ENCODE data around the gene TAF7L.

Gene TAF7L

DNA sequence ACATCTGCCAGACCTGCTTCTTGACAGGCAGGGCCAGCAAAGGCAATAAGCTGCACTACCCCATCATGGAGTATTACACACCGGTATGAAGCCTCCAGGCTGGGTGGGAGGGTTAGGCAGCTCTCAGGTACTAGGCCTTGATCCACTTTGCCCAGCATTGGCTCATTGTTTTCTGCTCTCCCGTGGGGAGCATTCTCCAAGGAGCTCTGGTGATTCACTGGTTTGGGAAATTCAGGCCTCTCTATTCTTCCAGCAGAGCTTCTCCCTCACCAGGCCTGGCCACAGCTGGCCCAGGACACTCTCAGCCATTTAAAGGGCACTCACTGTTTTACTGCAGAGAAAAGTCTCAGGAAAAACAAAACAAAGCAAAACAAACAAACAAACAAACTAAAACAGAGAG, 38.5 kb downstream of the TAF7L start:
- H3K4me3 ChIP-seq (ENCODE audit: low read length), result no peak overlapping the region
- no peak for TF ChIP-seq ZNF274 (IDR thresholded peaks at IDR 0.05; ENCODE audit: low read depth, low read length)

DNA sequence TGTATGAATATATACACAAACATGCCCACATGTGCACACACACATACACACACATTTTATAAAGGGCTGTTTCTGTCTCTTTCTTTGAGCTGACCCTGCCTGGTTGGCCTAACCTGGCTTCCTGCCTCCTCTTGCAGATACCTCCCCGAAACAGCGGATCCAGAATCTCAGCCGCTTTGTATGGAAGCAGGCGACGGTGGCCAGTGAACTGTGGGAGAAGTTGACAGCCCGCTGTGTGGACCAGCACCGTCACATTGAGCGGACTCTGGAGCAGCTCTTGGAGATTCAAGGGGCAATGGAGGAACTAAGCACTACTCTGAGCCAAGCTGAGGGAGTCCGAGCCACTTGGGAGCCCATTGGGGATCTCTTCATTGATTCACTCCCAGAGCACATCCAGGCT, 49.6 kb downstream of the TAF7L start:
- TF ChIP-seq ZNF274 (IDR thresholded peaks at IDR 0.05; ENCODE audit: low read depth, low read length), result no peak
- H3K4me3 ChIP-seq (ENCODE audit: low read length), result no peak overlapping the region

DNA sequence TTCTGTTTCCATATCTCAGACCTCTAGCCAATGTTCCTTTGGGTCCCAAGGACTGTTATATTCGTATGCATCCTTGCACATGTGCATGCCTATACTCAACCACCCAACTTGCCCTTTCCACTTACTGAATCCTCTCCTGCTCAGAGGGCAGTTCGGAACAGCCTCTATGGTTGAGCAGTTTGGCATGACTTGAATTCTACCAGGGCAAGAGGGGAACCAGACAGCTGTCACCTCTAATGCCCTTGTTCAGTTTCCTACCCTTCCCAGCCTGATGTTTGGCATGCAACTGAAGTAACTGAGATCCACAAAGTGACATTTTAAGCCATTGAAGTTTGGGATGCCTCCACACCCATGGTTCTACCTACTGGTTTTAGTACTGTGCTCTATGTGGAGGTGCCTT, 54.1 kb downstream of the TAF7L start:
- no peak for TF ChIP-seq ZNF274 (IDR thresholded peaks at IDR 0.05; ENCODE audit: low read depth, low read length)
- H3K4me3 ChIP-seq (ENCODE audit: low read length), result no peak overlapping the region

DNA sequence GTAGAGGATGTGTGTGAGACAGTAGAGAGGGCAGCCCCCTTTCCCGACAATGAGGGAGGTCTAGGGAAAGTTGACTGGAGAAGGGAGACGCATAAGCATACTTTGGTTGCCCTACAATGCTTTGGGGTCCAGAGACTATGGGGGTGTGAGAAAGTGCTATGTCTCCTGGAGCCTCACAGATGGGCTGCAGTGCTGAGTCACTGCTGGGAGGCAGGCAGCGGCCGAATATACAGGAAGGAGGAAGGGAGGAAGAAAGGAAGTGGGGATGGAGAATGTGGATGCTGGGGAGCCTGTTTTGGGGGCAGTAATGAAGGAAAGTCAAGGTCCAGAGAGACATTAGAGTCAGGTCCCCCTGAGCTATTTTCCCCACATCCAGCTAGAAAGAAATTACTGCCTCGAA, 58.8 kb downstream of the TAF7L start:
- TF ChIP-seq ZNF274 (IDR thresholded peaks at IDR 0.05; ENCODE audit: low read depth, low read length), result no peak
- H3K4me3 ChIP-seq (ENCODE audit: low read length), result no peak overlapping the region

DNA sequence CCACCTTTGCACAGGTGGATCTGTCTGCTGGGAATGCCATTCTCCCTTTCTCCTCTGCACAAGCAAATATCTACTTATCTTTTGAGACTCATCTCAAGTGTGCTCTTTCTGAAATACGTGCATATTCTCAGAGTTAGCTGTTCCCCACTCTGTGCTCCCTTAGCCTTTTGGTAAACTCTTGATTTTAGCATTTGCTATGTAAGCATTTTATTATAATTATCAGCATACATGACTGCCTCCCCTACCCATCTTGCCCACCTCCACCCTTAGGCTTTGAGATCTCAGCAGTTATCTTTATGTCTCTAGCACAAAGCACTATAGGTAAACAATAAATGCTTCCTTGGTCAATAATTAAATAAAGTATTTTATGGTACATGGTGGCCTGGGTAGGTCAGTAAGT, 60.1 kb downstream of the TAF7L start:
- no peak overlapping the region for H3K4me3 ChIP-seq (ENCODE audit: low read length)
- no peak for TF ChIP-seq ZNF274 (IDR thresholded peaks at IDR 0.05; ENCODE audit: low read depth, low read length)

DNA sequence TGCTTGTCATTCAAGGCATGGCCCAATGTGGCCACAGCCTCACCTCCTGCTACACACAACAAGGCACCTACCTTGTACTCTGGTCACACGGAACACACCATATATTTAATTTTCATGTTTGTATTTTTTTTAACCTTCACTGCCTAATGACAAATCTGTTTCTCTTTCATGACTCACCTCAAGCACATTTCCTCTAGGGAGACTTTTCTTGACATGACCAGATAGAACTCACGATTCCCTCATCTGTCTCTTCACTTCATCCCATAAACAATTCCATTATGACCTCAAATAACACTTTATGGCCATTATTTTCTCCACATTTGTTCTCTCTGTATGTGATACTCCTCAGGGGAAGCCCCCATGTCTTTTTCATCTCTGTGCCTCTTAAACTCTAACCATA, 60.5 kb downstream of the TAF7L start:
- no peak for TF ChIP-seq ZNF274 (IDR thresholded peaks at IDR 0.05; ENCODE audit: low read depth, low read length)
- no peak overlapping the region for H3K4me3 ChIP-seq (ENCODE audit: low read length)

DNA sequence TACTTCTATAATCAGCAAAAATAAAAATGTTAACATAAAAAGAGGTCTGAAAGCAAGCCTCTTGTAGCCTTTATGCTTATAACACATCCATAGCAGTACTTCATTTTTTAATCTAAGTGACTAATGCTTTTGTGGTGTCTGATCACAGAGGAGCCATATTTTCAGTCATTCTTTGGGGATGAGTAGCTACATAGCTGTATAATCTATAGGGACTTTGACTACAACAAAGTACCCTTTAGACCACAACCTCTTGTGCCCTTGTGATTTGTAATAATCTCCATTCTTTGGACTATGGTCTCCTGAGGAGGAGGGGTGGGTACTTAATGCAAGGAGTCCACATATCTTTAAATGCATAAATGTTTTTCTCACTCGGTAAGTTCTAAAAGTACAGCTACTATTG, 62.0 kb downstream of the TAF7L start:
- TF ChIP-seq ZNF274 (IDR thresholded peaks at IDR 0.05; ENCODE audit: low read depth, low read length), result no peak
- H3K4me3 ChIP-seq (ENCODE audit: low read length), result no peak overlapping the region

DNA sequence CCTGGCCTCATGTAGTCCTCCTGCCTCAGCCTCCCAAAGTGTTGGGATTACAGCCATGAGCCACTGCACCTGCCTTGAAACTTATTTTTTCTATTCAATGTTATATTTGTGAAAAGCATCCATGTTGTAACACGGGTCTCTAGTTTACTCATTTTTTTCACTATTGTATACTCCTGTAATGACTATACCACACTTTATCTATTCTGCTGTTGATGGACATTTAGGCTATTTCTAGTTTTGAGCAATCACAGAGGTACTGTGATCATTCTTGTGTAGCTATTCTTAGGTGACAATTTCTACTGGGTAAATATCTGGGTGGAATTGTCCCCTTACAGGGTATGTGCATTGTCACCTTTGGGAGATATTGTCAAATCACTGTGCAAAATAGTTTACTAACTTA, 67.9 kb downstream of the TAF7L start:
- no peak for TF ChIP-seq ZNF274 (IDR thresholded peaks at IDR 0.05; ENCODE audit: low read depth, low read length)
- no peak overlapping the region for H3K4me3 ChIP-seq (ENCODE audit: low read length)

DNA sequence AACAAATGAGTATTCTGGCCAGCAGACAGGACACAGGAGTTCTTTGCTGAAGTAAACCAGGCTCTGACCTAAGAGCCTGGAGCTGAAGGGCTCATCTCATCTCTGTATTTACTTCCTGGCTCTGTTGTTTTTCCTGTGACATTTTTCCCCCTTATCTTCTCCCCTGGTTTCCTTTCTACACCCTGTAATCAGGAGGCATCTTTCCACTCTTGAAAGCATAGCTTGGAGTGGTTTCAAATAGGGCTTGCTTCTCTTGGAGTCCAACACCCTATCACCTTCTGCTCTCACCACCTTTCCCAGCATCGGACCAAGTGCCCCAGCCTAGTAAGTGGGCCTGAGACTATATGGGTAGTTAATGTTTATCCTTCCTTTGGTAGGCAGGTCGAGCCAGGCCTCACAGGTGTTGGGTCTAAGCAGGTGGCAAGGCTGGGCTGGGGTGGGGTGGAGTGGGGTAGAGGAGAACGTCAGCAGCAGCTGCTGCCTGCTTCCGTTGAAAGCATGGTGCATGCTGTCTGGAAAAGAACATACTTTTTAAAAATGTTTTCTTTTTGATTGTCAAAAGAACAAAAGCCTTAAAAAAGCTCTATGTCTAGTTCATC, 70.4 kb downstream of the TAF7L start:
- no peak for TF ChIP-seq ZNF274 (IDR thresholded peaks at IDR 0.05; ENCODE audit: low read depth, low read length)
- no peak overlapping the region for H3K4me3 ChIP-seq (ENCODE audit: low read length)

DNA sequence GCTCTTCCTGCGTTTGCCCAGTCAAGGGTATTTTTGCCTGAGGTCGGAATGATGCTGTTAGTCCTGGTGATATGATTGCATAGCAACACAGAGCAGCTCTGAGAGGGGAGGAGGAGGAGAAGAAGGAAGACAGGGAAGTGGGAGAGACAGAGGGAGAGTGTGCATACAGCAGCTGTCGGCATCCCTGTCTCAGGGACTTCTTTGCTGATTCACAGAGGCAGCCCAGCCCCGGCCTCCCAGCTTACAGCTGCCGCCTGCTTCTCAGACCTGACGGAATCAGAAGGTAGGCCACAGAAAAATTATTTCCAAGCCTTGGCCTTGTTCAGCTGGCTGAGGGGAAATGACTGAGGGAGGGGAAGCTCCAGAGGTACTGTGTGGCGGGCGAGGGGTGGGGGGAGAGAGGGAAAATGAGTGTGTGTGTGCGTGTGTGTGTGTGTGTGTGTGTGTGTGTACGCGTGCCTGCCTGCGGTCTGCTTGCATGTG, 71.2 kb downstream of the TAF7L start:
- H3K4me3 ChIP-seq (ENCODE audit: low read length), result no peak overlapping the region
- no peak for TF ChIP-seq ZNF274 (IDR thresholded peaks at IDR 0.05; ENCODE audit: low read depth, low read length)

DNA sequence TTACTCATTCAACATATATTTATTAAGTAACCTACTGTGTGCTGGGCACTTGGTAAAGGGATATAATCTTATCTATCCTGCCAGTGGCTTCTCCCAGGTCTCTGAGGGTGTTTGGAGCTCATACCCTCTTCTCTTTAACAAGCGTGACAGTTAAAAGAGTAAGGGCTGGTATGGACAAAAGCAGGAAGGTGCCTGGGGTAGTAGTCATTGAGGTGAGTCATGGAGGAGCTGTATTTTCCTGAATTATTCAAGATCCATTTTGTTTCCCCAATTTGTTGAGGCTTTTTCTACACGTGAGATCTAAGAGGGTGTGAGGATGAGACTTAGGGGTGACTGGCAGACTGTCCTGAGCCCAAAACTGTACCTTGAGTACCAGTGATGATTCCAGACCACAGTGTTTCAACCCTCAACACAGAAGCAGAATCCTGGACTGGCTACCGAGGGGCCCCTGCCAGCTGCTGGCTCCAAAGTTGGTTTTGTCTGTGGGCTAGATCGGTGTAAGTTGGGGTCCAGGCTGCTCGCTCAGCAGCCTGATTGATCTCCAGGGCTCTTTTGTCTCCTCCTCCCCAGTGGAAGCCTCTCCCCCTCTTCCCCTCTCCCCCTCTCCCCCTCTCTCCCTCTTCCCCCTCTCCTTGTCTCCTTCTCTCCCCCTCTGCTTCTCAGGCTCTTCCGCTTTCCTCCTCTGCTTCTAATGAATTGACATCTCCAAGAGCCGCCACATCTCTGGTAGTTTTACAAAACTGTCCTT, 71.8 kb downstream of the TAF7L start, which contains the start of gene DRP2:
Gene DRP2, plus strand, starts transcription at position 671 of the 748 bp plus-strand sequence. CDS start 11,862 bp downstream, outside the sequence.
- H3K4me3 ChIP-seq (ENCODE audit: low read length), result no peak within 1 kb of the TSS

More for the DNA sequence above, 71.8 kb downstream of the TAF7L start, which contains the start of gene DRP2:
- TF ChIP-seq ZNF274 (IDR thresholded peaks at IDR 0.05; ENCODE audit: low read depth, low read length), result no peak
